ENCODE results near the gene PTPDC1. TPM values are rescaled to one million over a fixed set of nuclear protein-coding genes. Genes with fewer than 3 reads are reported as not detected.
"Not testable (repeated sequence)": the region's sequence is repeated elsewhere in the genome, so short reads cannot be mapped to it uniquely, and the experiment has no call there.

The PTPDC1 gene
- polyA plus RNA-seq, 1 donor: 8.3 TPM

DNA sequence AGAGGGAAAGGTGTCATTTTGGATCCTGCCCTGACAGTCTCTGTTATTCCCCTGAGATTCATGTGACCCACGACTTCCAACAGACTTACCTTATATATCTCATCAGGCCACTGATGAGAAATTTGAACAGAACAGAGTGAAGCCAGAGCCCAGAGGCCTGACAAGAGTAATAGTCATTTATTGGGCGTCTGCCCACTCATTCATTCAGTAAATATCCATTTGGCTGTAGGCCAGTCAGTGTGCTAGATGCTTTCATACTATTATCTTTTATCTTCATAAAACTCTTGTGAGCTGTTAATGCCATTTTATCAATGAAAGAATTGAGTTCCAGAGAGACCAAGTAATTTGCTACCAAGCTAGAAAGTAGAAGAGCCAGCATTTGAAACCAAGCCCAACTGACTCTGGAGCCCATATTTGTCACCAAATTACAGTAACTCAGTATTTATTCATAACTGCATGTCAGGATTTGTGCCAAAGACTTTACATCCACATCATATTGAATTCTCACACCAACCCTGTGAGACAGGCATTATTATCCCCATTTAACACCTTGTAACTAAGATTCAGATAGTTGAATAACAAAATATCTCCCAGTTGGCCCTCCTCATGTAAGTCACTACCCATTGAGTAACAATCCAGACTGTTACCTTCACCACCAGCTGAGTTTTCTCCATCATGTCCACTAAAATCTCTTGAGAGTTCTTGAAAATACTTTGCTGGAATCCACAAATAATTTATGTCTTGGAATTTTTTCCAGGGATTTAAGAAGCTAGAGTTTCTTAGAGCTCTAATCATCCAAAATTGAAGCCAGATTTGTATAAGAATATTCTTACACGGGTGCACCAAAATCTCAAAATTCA lies 2.5 kb downstream of the PTPDC1 start:
- no peak for DNase-seq (ENCODE audit: low read depth)

- DNase-seq (ENCODE audit: low read depth): not testable (repeated sequence)
Measured at GRCh38 chr9:94094219-94095145, 10.2 kb downstream of the PTPDC1 start.

DNA sequence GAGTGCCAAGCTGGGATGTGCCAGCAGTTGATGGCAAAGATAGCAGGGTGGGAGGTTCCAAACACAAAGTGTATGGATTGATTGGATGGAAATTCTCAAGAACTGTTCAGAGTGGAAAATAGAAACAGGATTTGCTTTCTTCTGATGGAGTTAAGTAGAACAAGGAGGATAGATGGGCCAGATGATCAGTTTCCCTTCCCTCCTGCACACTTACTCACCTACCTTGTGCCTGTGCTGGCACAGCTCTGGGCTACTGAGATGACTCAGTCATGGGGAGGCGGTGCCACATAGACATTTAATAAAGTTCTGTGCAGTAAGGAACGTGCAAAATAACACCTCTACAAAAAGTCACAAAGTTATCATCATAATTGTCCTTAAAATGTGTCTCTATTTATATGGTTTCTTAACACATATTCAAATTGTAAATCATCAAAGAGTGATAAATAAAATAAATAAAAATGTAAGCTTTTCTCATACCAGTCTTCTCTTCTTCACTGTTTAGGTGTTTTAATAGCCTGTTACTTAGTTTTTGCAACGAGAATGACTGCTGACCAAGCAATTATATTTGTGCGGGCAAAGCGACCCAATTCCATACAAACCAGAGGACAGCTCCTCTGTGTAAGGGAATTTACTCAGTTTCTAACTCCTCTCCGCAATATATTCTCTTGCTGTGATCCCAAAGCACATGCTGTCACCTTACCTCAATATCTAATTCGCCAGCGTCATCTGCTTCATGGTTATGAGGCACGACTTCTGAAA lies 12.7 kb downstream of the PTPDC1 start:
- no peak for DNase-seq (ENCODE audit: low read depth)

DNA sequence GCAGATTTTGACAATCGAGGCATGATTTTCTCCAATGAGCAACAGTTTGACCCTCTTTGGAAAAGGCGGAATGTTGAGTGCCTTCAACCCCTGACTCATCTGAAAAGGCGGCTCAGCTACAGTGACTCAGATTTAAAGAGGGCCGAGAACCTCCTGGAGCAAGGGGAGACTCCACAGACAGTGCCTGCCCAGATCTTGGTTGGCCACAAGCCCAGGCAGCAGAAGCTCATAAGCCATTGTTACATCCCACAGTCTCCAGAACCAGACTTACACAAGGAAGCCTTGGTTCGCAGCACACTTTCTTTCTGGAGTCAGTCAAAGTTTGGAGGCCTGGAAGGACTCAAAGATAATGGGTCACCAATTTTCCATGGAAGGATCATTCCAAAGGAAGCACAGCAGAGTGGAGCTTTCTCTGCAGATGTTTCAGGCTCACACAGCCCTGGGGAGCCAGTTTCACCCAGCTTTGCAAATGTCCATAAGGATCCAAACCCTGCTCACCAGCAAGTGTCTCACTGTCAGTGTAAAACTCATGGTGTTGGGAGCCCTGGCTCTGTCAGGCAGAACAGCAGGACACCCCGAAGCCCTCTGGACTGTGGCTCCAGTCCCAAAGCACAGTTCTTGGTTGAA lies 13.6 kb downstream of the PTPDC1 start:
- no peak for DNase-seq (ENCODE audit: low read depth)

DNA sequence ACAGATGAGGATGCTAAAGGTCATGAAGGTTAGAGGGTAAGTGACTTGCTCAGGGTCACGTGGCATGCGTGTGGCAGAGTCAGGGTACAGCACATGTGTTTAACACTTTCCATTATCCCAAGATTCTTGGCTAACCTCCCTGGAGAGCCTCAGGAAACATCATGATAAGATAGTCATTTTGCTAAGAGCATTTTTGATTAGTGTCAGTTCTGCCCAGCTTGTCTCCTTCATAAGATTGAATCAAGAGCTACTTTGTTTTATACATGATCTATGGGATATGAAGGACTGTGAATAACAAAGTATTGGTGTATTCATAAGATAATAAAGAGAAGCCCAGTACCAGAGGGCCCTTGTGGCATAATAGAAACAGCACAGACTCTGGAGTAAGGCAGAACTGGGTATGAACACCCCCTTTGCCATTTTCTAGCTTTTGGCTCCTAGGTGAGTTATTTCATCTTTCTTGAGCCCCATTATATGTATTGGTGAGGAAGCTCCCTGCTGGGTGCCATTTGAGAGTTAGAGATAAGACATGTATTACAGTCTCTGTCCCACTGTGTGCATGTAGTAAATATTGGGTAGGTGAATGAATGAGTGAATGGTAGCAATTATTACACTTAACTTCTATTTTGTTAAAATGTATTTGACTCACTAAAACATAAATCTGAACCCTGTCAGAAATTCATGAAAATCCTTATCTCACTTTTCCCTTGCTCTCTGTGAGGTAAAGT lies 16.1 kb downstream of the PTPDC1 start:
- DNase-seq (ENCODE audit: low read depth): no peak

GRCh38 chr9:94101162-94101853 lies 17.0 kb downstream of the PTPDC1 start:
- no peak for DNase-seq (ENCODE audit: low read depth)

- no peak for DNase-seq (ENCODE audit: low read depth)
Measured at GRCh38 chr9:94108584-94108983, 24.3 kb downstream of the PTPDC1 start.

- DNase-seq (ENCODE audit: low read depth): no peak
Measured at GRCh38 chr9:94110821-94111252, 26.6 kb downstream of the PTPDC1 start.

DNA sequence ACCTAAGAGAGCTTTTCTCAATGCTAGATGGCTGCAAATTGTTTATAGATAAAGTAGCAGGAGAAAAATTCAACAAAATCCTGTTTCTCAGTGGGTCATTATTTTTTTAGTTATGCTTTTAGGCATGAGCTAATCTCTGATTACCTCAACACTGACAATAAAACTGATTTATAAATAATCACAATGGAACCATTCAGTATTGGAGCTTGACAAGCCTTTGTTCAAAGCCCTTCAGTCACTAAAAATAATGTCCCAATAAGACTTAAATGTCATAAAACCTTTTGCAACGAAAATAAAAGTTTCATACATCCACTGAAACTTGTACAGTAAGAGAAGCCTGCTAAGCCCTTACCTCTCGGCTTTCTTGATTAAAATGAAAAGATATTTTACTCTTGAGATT lies 27.2 kb downstream of the PTPDC1 start:
- DNase-seq (ENCODE audit: low read depth): no peak

DNA sequence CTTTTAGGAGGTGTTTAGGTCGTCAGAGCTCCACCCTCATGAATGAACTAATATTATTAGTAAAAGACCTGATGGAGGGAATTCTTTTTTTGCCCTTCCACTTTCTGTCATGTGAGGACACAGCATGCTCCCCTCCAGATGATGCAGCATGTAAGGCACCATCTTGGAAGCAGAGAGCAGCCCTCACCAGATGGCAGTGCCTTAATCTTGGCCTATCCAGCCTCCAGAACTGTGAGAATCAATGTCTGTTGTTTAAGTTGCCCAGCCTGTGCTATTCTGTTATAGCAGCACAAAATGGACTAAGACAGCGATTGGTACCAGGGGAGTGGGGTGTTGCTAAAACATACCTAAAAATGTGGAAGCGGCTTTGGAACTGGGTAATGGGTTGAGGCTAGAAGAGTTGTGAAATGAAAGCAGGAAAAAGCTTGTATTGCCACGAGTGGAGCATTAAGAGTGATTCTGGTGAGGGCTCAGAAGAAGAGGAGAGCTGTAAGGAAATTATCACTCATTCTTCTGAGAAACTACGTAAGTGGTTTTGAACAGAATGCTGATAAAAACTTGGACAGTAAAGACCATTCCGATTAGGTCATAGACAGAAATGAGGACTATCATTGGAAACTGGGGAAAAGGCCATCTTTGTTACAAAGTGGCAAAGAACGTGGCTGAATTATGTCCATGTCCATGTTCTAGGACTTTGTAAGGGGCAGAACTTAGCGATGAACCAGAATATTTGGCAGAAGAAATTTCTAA lies 28.6 kb downstream of the PTPDC1 start:
- DNase-seq (ENCODE audit: low read depth): no peak

GRCh38 chr9:94120088-94120487 lies 35.8 kb downstream of the PTPDC1 start:
- not testable (repeated sequence) for DNase-seq (ENCODE audit: low read depth)

- DNase-seq (ENCODE audit: low read depth): no peak
Measured at GRCh38 chr9:94120854-94121376, 36.7 kb downstream of the PTPDC1 start.

DNA sequence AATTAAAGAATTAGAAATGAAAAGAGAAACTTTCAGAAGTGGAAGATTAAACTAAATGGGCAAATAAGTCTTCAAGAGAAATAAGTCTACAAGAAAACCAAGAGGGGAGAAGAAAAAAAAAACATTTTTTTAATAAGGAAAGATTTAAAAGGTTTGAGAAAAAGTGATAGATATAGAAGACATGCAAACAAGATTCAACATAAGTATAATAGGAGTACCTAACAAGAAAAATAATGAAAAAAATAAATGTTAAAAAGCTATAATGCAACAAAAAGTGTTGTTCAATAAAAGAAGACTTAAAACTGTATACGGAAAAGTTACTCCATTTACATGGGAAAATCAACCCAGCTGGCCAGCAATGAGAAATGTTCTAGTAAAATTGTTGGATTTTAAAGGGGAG lies 42.6 kb downstream of the PTPDC1 start:
- no peak for DNase-seq (ENCODE audit: low read depth)

- DNase-seq (ENCODE audit: low read depth): no peak
Measured at GRCh38 chr9:94127806-94128205, 43.5 kb downstream of the PTPDC1 start.

DNA sequence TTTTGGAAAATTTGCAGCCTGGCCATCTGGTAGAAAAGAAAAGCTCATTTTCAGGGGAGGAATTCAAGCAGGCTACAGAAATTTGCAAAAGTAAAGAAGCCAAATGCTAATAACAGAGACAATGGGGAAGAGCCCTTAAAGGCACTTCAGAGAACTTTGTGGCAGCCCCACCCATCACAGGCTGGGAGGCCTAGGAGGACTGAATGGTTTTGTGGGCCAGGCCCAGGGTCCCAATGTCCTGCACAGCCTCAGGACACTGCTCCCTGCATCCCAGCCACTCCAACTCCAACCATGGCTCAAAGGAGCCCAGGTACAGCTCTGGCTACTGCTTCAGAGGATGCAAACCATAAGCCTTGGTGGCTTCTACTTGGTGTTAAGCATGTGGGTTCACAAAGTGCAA lies 44.3 kb downstream of the PTPDC1 start:
- DNase-seq (ENCODE audit: low read depth): no peak

GRCh38 chr9:94134629-94135028 lies 50.4 kb downstream of the PTPDC1 start:
- DNase-seq (ENCODE audit: low read depth): no peak

DNA sequence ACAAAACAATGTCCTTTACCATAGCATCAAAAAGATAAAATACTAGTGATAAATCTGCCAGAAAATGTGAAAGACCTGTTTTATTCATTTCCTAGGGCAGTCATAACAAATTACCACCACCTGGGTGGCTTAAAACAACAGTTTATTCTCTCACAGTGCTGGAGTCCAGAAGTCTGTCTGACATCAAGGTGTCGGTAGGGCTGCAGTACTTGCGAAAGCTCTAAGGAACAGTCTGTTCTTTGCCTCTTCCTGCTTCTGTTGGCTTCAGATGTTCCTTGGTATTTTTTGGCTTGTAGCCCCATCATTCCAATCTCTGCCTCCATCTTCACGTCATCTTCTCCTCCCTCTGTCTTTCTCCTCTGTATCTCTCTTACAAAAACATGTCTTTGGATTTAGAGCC lies 51.0 kb downstream of the PTPDC1 start:
- DNase-seq (ENCODE audit: low read depth): no peak

GRCh38 chr9:94139672-94140417 lies 55.6 kb downstream of the PTPDC1 start:
- peak; percentile 83 for DNase-seq (ENCODE audit: low read depth)

Measured in forelimb muscle (tissue), 1 donor.